HG02623 (cell line): Measurements from ENCODE around the gene DDRGK1.
"Not testable (repeated sequence)": the region's sequence is repeated elsewhere in the genome, so short reads cannot be mapped to it uniquely, and the experiment has no call there.

Experiments used
- ATAC-seq: cut with Tn5 transposase; IDR thresholded peaks from one replicate; pipeline ENCODE4 v1.9.1; 2021; ENCODE audit warnings: moderate library complexity; ENCODE audit not compliant: unreplicated experiment

DDRGK1 gene

DNA sequence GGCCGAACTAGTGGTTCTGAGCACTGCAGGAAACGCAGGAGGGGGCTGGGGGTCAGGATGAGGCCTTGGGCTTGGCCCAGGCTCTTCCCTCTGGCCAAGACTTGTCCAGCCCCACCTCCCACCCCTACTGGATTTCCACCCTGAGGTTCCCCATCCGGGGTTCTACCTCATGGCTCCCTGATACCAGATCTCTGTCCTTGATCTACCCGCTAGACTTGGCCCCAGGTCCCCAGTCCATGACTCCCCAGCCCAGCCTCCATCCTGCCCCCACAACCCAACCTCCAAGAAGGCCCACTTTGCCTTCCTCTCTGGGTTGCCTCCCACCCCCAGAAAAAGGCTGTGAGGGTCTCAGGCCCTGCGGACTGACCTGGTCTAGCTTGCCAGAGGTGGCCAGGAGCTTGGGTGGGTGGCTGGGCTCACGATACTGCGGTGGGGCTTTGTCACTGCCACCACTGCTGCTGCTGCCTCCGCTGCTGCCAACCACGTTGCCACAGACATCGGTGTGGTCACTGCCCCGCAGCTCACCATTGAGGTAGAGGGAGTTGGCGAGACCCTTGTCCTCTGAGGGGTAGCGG, 38.1 kb downstream of the DDRGK1 start:
- ATAC-seq, result no peak

GRCh38 chr20:3165473-3166337, 38.8 kb downstream of the DDRGK1 start:
- no peak for ATAC-seq

DNA sequence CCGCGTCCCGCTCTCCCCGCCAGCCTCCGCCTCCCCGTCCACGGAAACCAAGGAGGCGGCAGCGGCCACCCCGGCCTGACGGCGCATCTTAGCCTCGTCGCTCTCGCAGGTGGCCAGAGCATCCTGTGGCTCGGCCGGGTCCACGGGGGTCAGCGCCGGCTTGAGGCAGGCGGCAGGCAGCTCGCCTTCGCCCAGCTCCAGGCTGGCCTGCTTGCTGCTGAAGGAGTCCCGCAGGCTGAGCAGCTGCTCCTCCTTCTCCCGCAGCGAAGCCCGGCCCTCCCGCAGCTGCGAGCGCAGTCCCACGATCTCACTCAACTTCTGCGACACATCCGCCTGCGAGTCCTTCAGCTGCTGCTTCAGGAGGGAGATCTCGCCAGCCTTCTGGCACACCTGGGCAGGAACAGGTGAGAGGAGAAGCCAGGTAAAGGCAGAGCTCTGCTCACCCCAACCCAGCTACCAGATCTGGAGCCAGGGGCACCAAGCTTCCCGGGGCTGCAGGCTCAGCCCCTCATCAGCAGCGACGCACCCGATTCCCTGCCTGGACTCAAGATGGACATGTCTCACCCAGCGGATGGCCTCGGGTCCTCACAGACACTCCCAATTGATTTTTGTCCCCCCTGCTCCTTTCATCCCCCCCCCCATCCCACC, 39.6 kb downstream of the DDRGK1 start:
- ATAC-seq, result no peak

DNA sequence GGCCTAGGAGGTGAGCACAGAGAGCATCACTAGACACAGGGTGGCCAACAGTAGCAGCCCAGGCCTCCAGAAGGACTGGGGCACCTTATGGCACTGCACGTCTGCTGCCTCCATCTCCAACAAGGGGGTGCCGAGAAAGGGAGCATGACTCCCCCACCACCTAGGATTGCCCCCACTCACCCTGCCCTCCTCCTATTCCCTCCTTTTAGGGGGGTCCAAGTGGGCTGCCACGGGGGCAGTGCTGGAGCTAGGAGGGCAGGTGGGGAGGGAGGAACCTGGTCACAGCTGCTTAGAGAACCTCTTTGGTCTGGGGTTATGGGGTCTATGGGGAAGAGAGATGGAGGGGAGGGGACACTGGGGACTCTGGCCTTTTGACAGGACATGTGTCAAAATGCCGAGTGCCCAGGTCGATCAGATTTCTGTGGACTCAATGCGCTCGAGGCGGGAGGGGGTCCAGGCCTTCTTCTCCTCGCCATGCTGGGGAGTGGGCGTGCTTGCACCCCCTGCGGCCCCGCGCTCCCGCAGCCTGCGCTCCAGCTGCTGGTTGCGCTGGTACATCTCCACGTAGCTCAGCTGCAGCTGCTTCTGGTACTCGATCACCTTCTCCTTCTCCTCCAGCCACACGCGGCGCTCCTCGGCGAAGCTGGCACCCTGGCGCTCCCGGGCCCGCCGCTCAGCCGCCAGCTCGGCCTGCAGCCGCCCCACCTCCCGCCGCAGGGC, 40.3 kb downstream of the DDRGK1 start:
- ATAC-seq, result no peak

- no peak for ATAC-seq
These were observed 41.1 kb downstream of the DDRGK1 start for GRCh38 chr20:3163099-3164042.

DNA sequence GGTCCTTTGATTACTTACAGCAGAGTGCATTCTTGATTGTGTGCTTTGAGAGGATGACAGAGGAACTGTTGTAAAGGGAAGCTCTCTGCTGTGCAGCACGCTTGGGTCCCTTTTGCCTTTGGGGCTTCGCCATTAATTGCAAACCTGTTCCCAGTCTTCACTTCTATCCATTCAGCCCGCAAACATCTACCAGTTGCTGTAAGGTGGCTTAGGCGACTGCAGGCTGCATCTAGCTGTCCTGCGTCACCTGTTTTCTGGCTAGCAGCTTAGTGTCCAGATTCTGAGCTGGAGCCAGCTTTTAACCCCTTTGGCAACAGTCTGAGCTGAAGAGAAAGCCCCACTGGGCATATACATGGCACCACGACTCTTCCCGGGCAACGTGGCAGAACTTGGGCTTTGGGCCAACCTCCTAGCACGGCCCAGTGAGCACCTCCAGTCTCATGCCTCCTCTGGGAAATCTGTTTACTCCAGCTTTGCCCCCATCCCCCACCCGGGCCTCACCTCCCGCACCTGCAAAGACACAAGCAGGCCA, 42.3 kb downstream of the DDRGK1 start:
- ATAC-seq, result no peak

DNA sequence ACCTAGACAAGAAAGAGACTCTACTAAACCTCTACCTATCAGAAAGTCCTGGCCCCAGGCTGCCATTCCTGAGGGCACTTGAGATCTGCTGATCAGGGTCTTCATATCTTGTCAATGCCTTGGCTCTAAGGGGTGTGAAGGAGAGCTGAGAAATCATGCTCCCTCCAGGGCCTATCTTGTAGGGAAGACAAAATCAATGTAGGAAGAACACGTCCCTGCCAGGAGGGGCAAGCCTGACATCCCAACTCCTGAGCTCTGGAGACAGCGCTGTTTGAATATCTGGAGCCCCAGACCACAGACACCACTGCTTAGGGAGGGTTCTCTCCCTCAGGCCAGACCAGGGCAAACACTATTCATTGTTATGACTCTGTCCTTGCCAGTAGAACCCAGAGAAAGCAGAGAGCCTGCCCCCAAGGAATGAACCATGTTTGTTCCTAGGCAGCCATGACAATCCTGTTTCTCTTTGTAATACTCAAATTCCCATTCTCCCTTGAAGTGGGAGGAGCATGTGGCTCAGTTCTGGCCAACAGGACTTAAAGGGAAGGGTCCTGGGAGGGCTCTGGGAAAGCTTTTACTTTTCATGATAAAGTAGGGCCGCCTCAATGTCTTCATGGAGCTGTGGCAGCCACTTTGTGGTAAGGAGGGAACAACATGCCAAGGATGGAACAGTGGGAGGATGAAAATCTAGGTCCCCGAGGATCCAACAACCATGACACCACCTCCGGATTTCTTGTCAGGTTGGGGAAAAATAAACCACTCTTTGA, 43.0 kb downstream of the DDRGK1 start:
- no peak for ATAC-seq

DNA sequence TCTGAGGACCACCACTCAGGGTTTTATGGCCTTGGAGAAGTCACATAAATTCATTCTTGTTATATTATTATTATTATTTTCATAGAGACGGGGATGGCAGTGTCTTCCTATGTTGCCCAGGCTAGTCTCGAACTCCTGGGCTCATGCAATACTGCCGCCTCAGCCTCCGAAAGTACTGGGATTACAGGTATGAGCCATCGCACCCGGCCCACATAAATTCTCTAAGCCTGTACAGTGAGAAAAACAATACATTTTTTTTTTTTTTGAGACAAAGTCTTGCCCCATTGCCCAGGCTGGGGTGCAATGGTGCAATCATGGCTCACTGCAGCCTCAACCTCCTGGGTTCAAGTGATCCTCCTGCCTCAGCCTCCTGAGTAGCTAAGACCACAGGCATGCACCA, 44.1 kb downstream of the DDRGK1 start:
- ATAC-seq, result no peak

- ATAC-seq, result no peak
These were observed 45.5 kb downstream of the DDRGK1 start for GRCh38 chr20:3158968-3159431.

DNA sequence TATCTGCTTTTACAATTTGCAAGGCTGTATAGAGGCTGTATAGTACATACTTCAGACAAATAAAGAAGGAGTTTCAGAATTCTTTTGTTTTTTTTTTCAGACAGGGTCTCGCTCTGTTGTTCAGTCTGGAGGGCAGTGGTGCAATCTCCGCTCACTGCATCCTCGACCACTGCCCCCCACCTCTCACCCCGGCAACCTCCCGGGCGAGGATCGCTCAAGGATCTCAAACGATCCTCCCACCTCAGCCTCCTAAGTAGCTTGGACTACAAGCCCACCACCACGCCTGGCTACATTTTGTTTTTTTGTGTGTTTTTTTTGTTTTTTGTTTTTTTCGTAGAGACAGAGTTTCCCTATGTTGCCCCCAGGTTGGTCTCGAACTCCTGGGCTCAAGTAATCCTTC, 46.7 kb downstream of the DDRGK1 start:
- ATAC-seq, result no peak

DNA sequence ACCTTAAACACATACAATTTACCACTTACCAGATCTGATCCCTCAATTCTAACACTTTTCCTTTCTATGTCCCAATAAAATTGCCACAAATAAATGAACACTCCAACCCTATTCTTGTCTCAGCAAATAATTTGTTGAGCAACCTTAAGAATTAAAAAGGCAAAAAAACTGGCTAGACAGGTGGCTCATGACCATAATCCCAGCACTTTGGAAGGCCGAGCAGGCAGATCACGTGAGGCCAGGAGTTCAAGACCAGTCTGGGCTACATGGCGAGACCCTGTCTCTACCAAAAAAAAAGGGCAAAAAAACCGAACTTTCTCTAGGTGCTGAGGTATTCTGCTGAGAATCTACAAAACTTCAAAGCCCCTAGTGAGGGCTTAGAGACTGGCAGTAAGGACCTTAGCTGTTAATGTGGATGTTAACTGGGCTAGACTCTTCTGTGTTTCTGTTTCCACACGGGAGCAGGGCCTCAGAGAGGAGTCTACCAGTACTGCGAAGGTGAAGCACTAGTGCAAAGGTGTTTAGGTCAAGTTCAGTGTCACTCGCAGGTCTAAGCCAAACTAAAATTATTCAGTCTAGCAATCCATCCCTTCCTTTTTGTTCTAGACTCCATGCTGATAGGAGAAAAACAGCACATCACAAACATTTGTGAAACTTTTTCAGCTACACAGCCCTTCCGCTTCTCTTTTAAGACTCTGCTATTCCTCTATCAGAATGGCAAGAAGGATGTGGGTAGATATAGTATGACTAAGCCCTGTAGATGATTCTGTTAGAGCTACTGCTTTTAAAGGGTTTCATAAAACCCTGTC, 47.5 kb downstream of the DDRGK1 start:
- ATAC-seq, result peak; percentile 66

DNA sequence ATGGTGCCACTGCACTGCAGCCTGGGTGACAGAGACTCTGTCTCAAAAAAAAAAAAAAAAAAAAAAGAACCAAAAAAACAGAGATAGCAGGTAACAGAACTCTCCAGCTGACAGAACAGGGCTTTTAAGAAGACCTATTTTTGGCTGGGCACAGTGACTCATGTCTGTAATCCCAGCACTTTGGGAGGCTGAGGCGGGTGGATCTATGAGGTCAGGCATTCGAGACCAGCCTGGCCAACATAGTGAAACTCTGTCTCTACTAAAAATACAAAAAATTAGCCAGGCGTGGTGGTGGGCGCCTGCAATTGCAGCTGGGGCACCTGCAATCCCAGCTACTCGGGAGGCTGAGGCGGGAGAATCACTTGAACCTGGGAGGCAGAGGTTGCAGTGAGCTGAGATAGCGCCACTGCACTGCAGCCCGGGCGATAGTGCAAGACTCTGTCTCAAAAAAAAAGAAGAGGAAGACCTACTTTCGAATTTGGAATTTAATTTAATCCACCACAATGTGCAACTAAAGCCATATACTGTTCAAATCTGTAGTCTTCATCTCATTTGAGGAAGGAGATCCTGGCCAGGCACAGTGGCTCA, 52.3 kb downstream of the DDRGK1 start:
- ATAC-seq, result not testable (repeated sequence)

- no peak for ATAC-seq
These were observed 53.6 kb downstream of the DDRGK1 start for GRCh38 chr20:3150908-3151307.

GRCh38 chr20:3146732-3147341, 57.6 kb downstream of the DDRGK1 start:
- ATAC-seq, result no peak

- no peak for ATAC-seq
These were observed 62.7 kb downstream of the DDRGK1 start for GRCh38 chr20:3141757-3142156.
